GM12874 (cell line): Measurements from ENCODE around the gene MASP1.

ENCODE experiments used
- CTCF ChIP-seq: IDR thresholded peaks from 2 replicates; pipeline ENCODE4 v1.5.1; 2011; ENCODE audit warnings: low read depth, mild to moderate bottlenecking, control low read depth, low read length, moderate library complexity; ENCODE audit not compliant: insufficient read depth

Gene MASP1

GRCh38 chr3:187227658-187228258 lies 63.8 kb downstream of the MASP1 start:
- TF ChIP-seq CTCF, result no peak

- TF ChIP-seq CTCF, result no peak
Observed at GRCh38 chr3:187223799-187224198, 67.7 kb downstream of the MASP1 start.

- no peak for TF ChIP-seq CTCF
Observed at GRCh38 chr3:187222801-187223200, 68.7 kb downstream of the MASP1 start.

GRCh38 chr3:187215460-187215859 lies 76.1 kb downstream of the MASP1 start:
- TF ChIP-seq CTCF, result no peak

- no peak for TF ChIP-seq CTCF
Observed at GRCh38 chr3:187213616-187214015, 77.9 kb downstream of the MASP1 start.

- TF ChIP-seq CTCF, result no peak
Observed at GRCh38 chr3:187212705-187213104, 78.8 kb downstream of the MASP1 start.

- no peak for TF ChIP-seq CTCF
Observed at GRCh38 chr3:187212196-187212545, 79.4 kb downstream of the MASP1 start.

GRCh38 chr3:187211532-187212195 lies 79.9 kb downstream of the MASP1 start:
- TF ChIP-seq CTCF, result no peak
